Esophagus squamous epithelium (tissue), 4 donors: ENCODE measurements around the gene SRD5A3.

Source experiments
- POLR2A ChIP-seq, 4 donors: fragments of 450-650 bp; IDR thresholded peaks; one replicate each; pipeline ENCODE4 v1.6.1; 2017; ENCODE audit warnings: antibody characterized with exemption in 4 of 4, mild to moderate bottlenecking in 4 of 4, moderate library complexity in 3 of 4
- TF ChIP-seq, protein P1 (sequence below), 6 experiments: fragments of 450-650 bp in 4 of 6; fragments of 200-600 bp in 2 of 6; sonication (generic) in 2 of 6; IDR thresholded peaks; one replicate each; pipeline ENCODE4 v1.5.1; 2016 to 2019; ENCODE audit warnings: antibody characterized with exemption in 6 of 6, mild to moderate bottlenecking in 4 of 6, moderate library complexity in 4 of 6

GRCh38 chr4:55364691-55365344, 18.8 kb downstream of the SRD5A3 start:
- TF ChIP-seq, protein P1, sequence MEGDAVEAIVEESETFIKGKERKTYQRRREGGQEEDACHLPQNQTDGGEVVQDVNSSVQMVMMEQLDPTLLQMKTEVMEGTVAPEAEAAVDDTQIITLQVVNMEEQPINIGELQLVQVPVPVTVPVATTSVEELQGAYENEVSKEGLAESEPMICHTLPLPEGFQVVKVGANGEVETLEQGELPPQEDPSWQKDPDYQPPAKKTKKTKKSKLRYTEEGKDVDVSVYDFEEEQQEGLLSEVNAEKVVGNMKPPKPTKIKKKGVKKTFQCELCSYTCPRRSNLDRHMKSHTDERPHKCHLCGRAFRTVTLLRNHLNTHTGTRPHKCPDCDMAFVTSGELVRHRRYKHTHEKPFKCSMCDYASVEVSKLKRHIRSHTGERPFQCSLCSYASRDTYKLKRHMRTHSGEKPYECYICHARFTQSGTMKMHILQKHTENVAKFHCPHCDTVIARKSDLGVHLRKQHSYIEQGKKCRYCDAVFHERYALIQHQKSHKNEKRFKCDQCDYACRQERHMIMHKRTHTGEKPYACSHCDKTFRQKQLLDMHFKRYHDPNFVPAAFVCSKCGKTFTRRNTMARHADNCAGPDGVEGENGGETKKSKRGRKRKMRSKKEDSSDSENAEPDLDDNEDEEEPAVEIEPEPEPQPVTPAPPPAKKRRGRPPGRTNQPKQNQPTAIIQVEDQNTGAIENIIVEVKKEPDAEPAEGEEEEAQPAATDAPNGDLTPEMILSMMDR (IDR thresholded peaks at IDR 0.05) = no peak
- TF ChIP-seq POLR2A (IDR thresholded peaks at IDR 0.05) = no peak
